ENCODE data around the gene CCL25. TPM values are rescaled to one million over a fixed set of nuclear protein-coding genes. Genes with fewer than 3 reads are reported as not detected.

CCL25 gene
- total RNA-seq, 1 experiment from 2014 or later = not detected

GRCh38 chr19:8041531-8041931, 11.0 kb upstream of the CCL25 start:
- no peak for TF ChIP-seq CTCF (IDR thresholded peaks at IDR 0.05; ENCODE audit: unreplicated experiment)
- CTCF ChIA-PET = no interaction called here
- intact Hi-C loops (cut with micrococcal nuclease; ENCODE audit: unreplicated experiment) = no loop called here
- Mint-ChIP-seq H3K4me1 (ENCODE audit: low read depth, unreplicated experiment) (no peaks in the 10 kb centered on the region), H3K27ac (ENCODE audit: unreplicated experiment) (no peak overlapping the region), H3K27me3 (ENCODE audit: unreplicated experiment) (peaks cover 17% of the 10 kb centered on the region), H3K36me3 (ENCODE audit: insufficient read depth, unreplicated experiment) (no peaks in the 10 kb centered on the region), H3K9me3 (ENCODE audit: low read depth, unreplicated experiment) (no peaks in the 10 kb centered on the region), H3K4me3 (ENCODE audit: low read depth, unreplicated experiment) (no peak overlapping the region)
- no peak for DNase-seq
- no TSS peak for BruUV-seq (replicated peaks)

- peaks cover 13% of the 10 kb centered on the region for H3K27me3 Mint-ChIP-seq (ENCODE audit: unreplicated experiment)
- no peaks in the 10 kb centered on the region for H3K36me3 Mint-ChIP-seq (ENCODE audit: insufficient read depth, unreplicated experiment)
- CTCF ChIA-PET = no interaction called here
- H3K4me1 Mint-ChIP-seq (ENCODE audit: low read depth, unreplicated experiment) = no peaks in the 10 kb centered on the region
- intact Hi-C loops (cut with micrococcal nuclease; ENCODE audit: unreplicated experiment) = no loop called here
- TF ChIP-seq CTCF (IDR thresholded peaks at IDR 0.05; ENCODE audit: unreplicated experiment) = no peak
- BruUV-seq (replicated peaks) = no TSS peak
- H3K9me3 Mint-ChIP-seq (ENCODE audit: low read depth, unreplicated experiment) = no peaks in the 10 kb centered on the region
- H3K4me3 Mint-ChIP-seq (ENCODE audit: low read depth, unreplicated experiment) = no peak overlapping the region
- DNase-seq = no peak
- H3K27ac Mint-ChIP-seq (ENCODE audit: unreplicated experiment) = no peak overlapping the region
Observed at GRCh38 chr19:8042900-8043299, 9.7 kb upstream of the CCL25 start.

GRCh38 chr19:8044018-8044417, 8.5 kb upstream of the CCL25 start:
- intact Hi-C loops (cut with micrococcal nuclease; ENCODE audit: unreplicated experiment) = no loop called here
- Mint-ChIP-seq H3K4me3 (ENCODE audit: low read depth, unreplicated experiment) (no peak overlapping the region), H3K27ac (ENCODE audit: unreplicated experiment) (no peak overlapping the region), H3K36me3 (ENCODE audit: insufficient read depth, unreplicated experiment) (no peaks in the 10 kb centered on the region), H3K27me3 (ENCODE audit: unreplicated experiment) (peaks cover 13% of the 10 kb centered on the region), H3K4me1 (ENCODE audit: low read depth, unreplicated experiment) (no peaks in the 10 kb centered on the region), H3K9me3 (ENCODE audit: low read depth, unreplicated experiment) (no peaks in the 10 kb centered on the region)
- CTCF ChIA-PET = no interaction called here
- no peak for TF ChIP-seq CTCF (IDR thresholded peaks at IDR 0.05; ENCODE audit: unreplicated experiment)
- no peak for DNase-seq
- BruUV-seq (replicated peaks) = no TSS peak

- no peak overlapping the region for H3K27ac Mint-ChIP-seq (ENCODE audit: unreplicated experiment)
- no peaks in the 10 kb centered on the region for H3K9me3 Mint-ChIP-seq (ENCODE audit: low read depth, unreplicated experiment)
- no peak for DNase-seq
- peaks cover 13% of the 10 kb centered on the region for H3K27me3 Mint-ChIP-seq (ENCODE audit: unreplicated experiment)
- no peaks in the 10 kb centered on the region for H3K36me3 Mint-ChIP-seq (ENCODE audit: insufficient read depth, unreplicated experiment)
- intact Hi-C loops (cut with micrococcal nuclease; ENCODE audit: unreplicated experiment) = no loop called here
- BruUV-seq (replicated peaks) = no TSS peak
- CTCF ChIA-PET = no interaction called here
- no peak for TF ChIP-seq CTCF (IDR thresholded peaks at IDR 0.05; ENCODE audit: unreplicated experiment)
- H3K4me1 Mint-ChIP-seq (ENCODE audit: low read depth, unreplicated experiment) = no peaks in the 10 kb centered on the region
- no peak overlapping the region for H3K4me3 Mint-ChIP-seq (ENCODE audit: low read depth, unreplicated experiment)
Observed at GRCh38 chr19:8045872-8046568, 6.5 kb upstream of the CCL25 start.
